Panc1 (cell line): ENCODE measurements around the gene B3GNT3. TPM values are rescaled to one million over a fixed set of nuclear protein-coding genes. Genes with fewer than 3 reads are reported as not detected.

Source experiments
- ATAC-seq: fragments of 200-7000 bp; cut with Tn5 transposase; 2 replicates; pipeline ENCODE4 v1.9.1; 2020; ENCODE audit warnings: mild to moderate bottlenecking, moderate library complexity
- BruUV-seq: library from RNA; stranded (reverse); fragments of 400-500 nt; replicated peaks from 2 replicates; lab custom pipeline; 2021; lab: Mats Ljungman, UMichigan
- CTCF ChIA-PET: fragments of 300-600 bp; sonication (Branson Sonifier 250); formaldehyde crosslinking; loops from one replicate; lab custom pipeline; 2022; ENCODE audit warnings: antibody characterized with exemption; lab: Charles Lee
- POLR2A ChIA-PET: fragments of 300-600 bp; sonication (Branson Sonifier 250); formaldehyde crosslinking; loops from one replicate; lab custom pipeline; 2022; ENCODE audit warnings: antibody characterized with exemption; lab: Charles Lee
- DNase-seq: peaks from one replicate; pipeline ENCODE4 v3.0.0-alpha.2; 2010; ENCODE audit warnings: low read depth, low spot score
- H3K27ac ChIP-seq: 2 replicates; pipeline ENCODE4 v1.5.1; 2011; ENCODE audit warnings: mild to moderate bottlenecking, low read length, inconsistent platforms
- H3K27me3 ChIP-seq: fragments of 200-500 bp; sonication (Bioruptor generic); 2 replicates; pipeline ENCODE4 v1.6.0; 2014; ENCODE audit warnings: low read length, inconsistent platforms; ENCODE audit not compliant: control insufficient read depth, insufficient read depth
- H3K36me3 ChIP-seq: fragments of 200-500 bp; sonication (Bioruptor generic); 2 replicates; pipeline ENCODE4 v1.5.1; 2014; ENCODE audit warnings: inconsistent platforms, mild to moderate bottlenecking, low read length, moderate library complexity; ENCODE audit not compliant: control insufficient read depth, insufficient read depth
- H3K4me1 ChIP-seq: 2 replicates; pipeline ENCODE4 v1.5.1; 2011; ENCODE audit warnings: inconsistent platforms, mild to moderate bottlenecking, low read length, moderate library complexity; ENCODE audit not compliant: control insufficient read depth, insufficient read depth
- H3K4me3 ChIP-seq, 2 experiments: 2 replicates each; pipeline ENCODE4 v1.5.1; 2011 to 2012; ENCODE audit warnings: low read depth in 2 of 2, low read length in 2 of 2, mild to moderate bottlenecking in 2 of 2, inconsistent platforms in 1 of 2, moderate library complexity in 1 of 2
- H3K9me3 ChIP-seq: fragments of 200-500 bp; sonication (Bioruptor generic); 2 replicates; pipeline ENCODE4 v1.5.1; 2014; ENCODE audit warnings: low read depth, mild to moderate bottlenecking, inconsistent platforms, low read length, moderate library complexity; ENCODE audit not compliant: control insufficient read depth, insufficient read depth
- CTCF ChIP-seq: fragments of 450-650 bp; IDR thresholded peaks from 2 replicates; pipeline ENCODE4 v1.5.1; 2017; ENCODE audit warnings: mild to moderate bottlenecking
- POLR2AphosphoS5 ChIP-seq: IDR thresholded peaks from 2 replicates; pipeline ENCODE4 v1.6.1; 2012; ENCODE audit warnings: mild to moderate bottlenecking, low read depth, low read length, moderate library complexity
- REST ChIP-seq, 2 experiments: IDR thresholded peaks; 2 replicates each; pipeline ENCODE4 v1.6.1; 2011 to 2012; ENCODE audit warnings: low read depth in 2 of 2, control low read depth in 1 of 2, low read length in 1 of 2, mild to moderate bottlenecking in 1 of 2, moderate library complexity in 1 of 2; ENCODE audit not compliant: insufficient read depth in 1 of 2
- SIN3A ChIP-seq: IDR thresholded peaks from 2 replicates; pipeline ENCODE4 v1.6.1; 2012; ENCODE audit warnings: low read depth, mild to moderate bottlenecking, low read length, moderate library complexity, borderline replicate concordance; ENCODE audit not compliant: insufficient read depth
- TCF7L2 ChIP-seq: IDR thresholded peaks from 2 replicates; pipeline ENCODE4 v1.6.1; 2011; ENCODE audit warnings: mild to moderate bottlenecking, low read depth, low read length, inconsistent platforms
- in situ Hi-C: cut with HindIII; loops from 2 replicates; pipeline ENCODE4 v1.10.0; 2016; ENCODE audit warnings: low sequenced_read_pairs, low pct_unique_long_range_greater_than_20kb
- intact Hi-C: fragments of 100-400 bp; cut with micrococcal nuclease; formaldehyde crosslinking; loops from one replicate; pipeline ENCODE4 v1.10.0; 2022; ENCODE audit not compliant: unreplicated experiment
- total RNA-seq: library from RNA; stranded (reverse); gene quantifications from one replicate; pipeline ENCODE4 v1.2.1, GENCODE V29; 2021; ENCODE audit not compliant: unreplicated experiment

B3GNT3 gene
- total RNA-seq, 1 experiment from 2014 or later = 0.67 TPM

- in situ Hi-C loops = no loop called here
- intact Hi-C loops = no loop called here
- TF ChIP-seq REST (IDR thresholded peaks at IDR 0.05; ENCODE audit: insufficient read depth in 1 of 2, low read depth in 2 of 2, low read length in 1 of 2) = no peak
- Histone ChIP-seq H3K4me3 (no peak overlapping the region), H3K4me1 (no peaks in the 10 kb centered on the region), H3K27ac (no peak overlapping the region), H3K36me3 (no peaks in the 10 kb centered on the region), H3K9me3 (no peaks in the 10 kb centered on the region), H3K27me3 (no peaks in the 10 kb centered on the region)
- ATAC-seq = no peak
- no peak for DNase-seq
- BruUV-seq = no TSS peak
- ChIA-PET POLR2A (no interaction called here), CTCF (no interaction called here)
Observed at GRCh38 chr19:17837972-17838371, 43.0 kb downstream of the B3GNT3 start.

GRCh38 chr19:17840019-17840418, 45.1 kb downstream of the B3GNT3 start:
- DNase-seq (no peak), ATAC-seq (no peak)
- no peaks in the 10 kb centered on the region for H3K4me1 ChIP-seq
- intact Hi-C loops = no loop called here
- in situ Hi-C loops = no loop called here
- POLR2A ChIA-PET = no interaction called here
- no TSS peak for BruUV-seq
- H3K9me3 ChIP-seq = no peaks in the 10 kb centered on the region
- H3K4me3 ChIP-seq = no peak overlapping the region
- TF ChIP-seq CTCF (no peak), REST (IDR thresholded peaks at IDR 0.05; ENCODE audit: insufficient read depth in 1 of 2, low read depth in 2 of 2, low read length in 1 of 2) (no peak), SIN3A (no peak), TCF7L2 (no peak), POLR2AphosphoS5 (no peak)
- no peak overlapping the region for H3K27ac ChIP-seq
- no peaks in the 10 kb centered on the region for H3K36me3 ChIP-seq
- no peaks in the 10 kb centered on the region for H3K27me3 ChIP-seq
- CTCF ChIA-PET = no interaction called here
